Activated CD4-positive, alpha-beta memory T cell treated with anti-CD3 and anti-CD28 coated beads for 36 hours (primary cell): ENCODE results near the gene SAV1. TPM values are rescaled to one million over a fixed set of nuclear protein-coding genes. Genes with fewer than 3 reads are reported as not detected.

Source experiments
- CTCF ChIA-PET: fragments of 350-600 bp; sonication (Branson Sonifier 250); formaldehyde crosslinking; loops from one replicate; lab custom pipeline; 2021; ENCODE audit warnings: antibody characterized with exemption, inconsistent platforms; lab: Charles Lee
- POLR2A ChIA-PET: fragments of 350-600 bp; sonication (Branson Sonifier 250); formaldehyde crosslinking; loops from one replicate; lab custom pipeline; 2021; ENCODE audit warnings: antibody characterized with exemption; lab: Charles Lee
- DNase-seq: peaks from one replicate; pipeline ENCODE4 v3.0.0-alpha.2; 2020
- H3K27ac Mint-ChIP-seq: one replicate; pipeline ENCODE4 v1.8.0; 2021; ENCODE audit warnings: mixed read lengths
- H3K27me3 Mint-ChIP-seq: one replicate; pipeline ENCODE4 v1.8.0; 2021; ENCODE audit warnings: mixed read lengths
- H3K36me3 Mint-ChIP-seq: one replicate; pipeline ENCODE4 v1.8.0; 2021; ENCODE audit warnings: mixed read lengths
- H3K4me1 Mint-ChIP-seq: one replicate; pipeline ENCODE4 v1.8.0; 2021; ENCODE audit warnings: low read depth, mixed read lengths
- H3K4me3 Mint-ChIP-seq: one replicate; pipeline ENCODE4 v1.8.0; 2021; ENCODE audit warnings: mild to moderate bottlenecking, mixed read lengths
- H3K9me3 Mint-ChIP-seq: one replicate; pipeline ENCODE4 v1.8.0; 2021; ENCODE audit warnings: mixed read lengths
- intact Hi-C: fragments of 100-400 bp; cut with micrococcal nuclease; formaldehyde crosslinking; loops from one replicate; pipeline ENCODE4 v1.15.1; 2023
- total RNA-seq, 2 experiments: library from RNA; stranded (reverse); gene quantifications; one replicate each; pipeline ENCODE4 v1.2.3, GENCODE V29; 2021

The SAV1 gene
- total RNA-seq, 2 experiments from 2014 or later: 13.4 to 13.5 TPM

GRCh38 chr14:50622978-50623377 is 45.1 kb downstream of the SAV1 start:
- DNase-seq: no peak
- Mint-ChIP-seq H3K9me3 (no peaks in the 10 kb centered on the region), H3K4me3 (no peak overlapping the region), H3K36me3 (no peaks in the 10 kb centered on the region), H3K4me1 (peaks cover 3% of the 10 kb centered on the region), H3K27me3 (no peaks in the 10 kb centered on the region), H3K27ac (no peak overlapping the region)
- ChIA-PET CTCF (no interaction called here), POLR2A (no interaction called here)
- intact Hi-C loops: no loop called here

GRCh38 chr14:50620341-50620740 is 47.8 kb downstream of the SAV1 start:
- Mint-ChIP-seq H3K27ac (no peak overlapping the region), H3K4me3 (no peak overlapping the region), H3K36me3 (peaks cover 1% of the 10 kb centered on the region), H3K27me3 (no peaks in the 10 kb centered on the region), H3K9me3 (peaks cover 2% of the 10 kb centered on the region), H3K4me1 (peaks cover 3% of the 10 kb centered on the region)
- POLR2A ChIA-PET: no interaction called here
- intact Hi-C loops: no loop called here
- CTCF ChIA-PET: interaction anchor here (0.8 to 3.0 kb wide), 5 partner anchors 13 to 240 kb away, joined by 3 to 46 read pairs (median 5); no protein-coding TSS in a partner anchor
- no peak for DNase-seq

- Mint-ChIP-seq H3K4me1 (peaks cover 3% of the 10 kb centered on the region), H3K4me3 (no peak overlapping the region), H3K36me3 (peaks cover 1% of the 10 kb centered on the region), H3K27ac (no peak overlapping the region), H3K9me3 (peaks cover 2% of the 10 kb centered on the region), H3K27me3 (no peaks in the 10 kb centered on the region)
- ChIA-PET CTCF (interaction anchor here (0.7 to 3.0 kb wide), 11 partner anchors 8 to 241 kb away, joined by 3 to 46 read pairs (median 4); no protein-coding TSS in a partner anchor), POLR2A (no interaction called here)
- DNase-seq: no peak
- intact Hi-C loops: loop anchor here (1.0 to 5.0 kb wide), 3 partner anchors 154 to 243 kb away; no protein-coding TSS in a partner anchor
Observed at GRCh38 chr14:50619569-50620141, 48.5 kb downstream of the SAV1 start.

GRCh38 chr14:50616275-50616674 is 51.8 kb downstream of the SAV1 start:
- intact Hi-C loops: loop anchor here (5.0 kb wide), 1 partner anchor 246 kb away; no protein-coding TSS in a partner anchor

GRCh38 chr14:50615552-50615951 is 52.6 kb downstream of the SAV1 start:
- Mint-ChIP-seq H3K4me3 (no peak overlapping the region), H3K27me3 (peaks cover 1% of the 10 kb centered on the region), H3K36me3 (peaks cover 1% of the 10 kb centered on the region), H3K9me3 (peaks cover 2% of the 10 kb centered on the region), H3K27ac (no peak overlapping the region), H3K4me1 (no peaks in the 10 kb centered on the region)
- CTCF ChIA-PET: interaction anchor here (0.8 to 2.9 kb wide), 3 partner anchors 100 to 245 kb away, joined by 3 to 19 read pairs (median 3); no protein-coding TSS in a partner anchor
- intact Hi-C loops: loop anchor here (5.0 kb wide), 1 partner anchor 247 kb away; no protein-coding TSS in a partner anchor
- no peak for DNase-seq
- POLR2A ChIA-PET: no interaction called here

More at GRCh38 chr14:50616275-50616674, 51.8 kb downstream of the SAV1 start:
- Mint-ChIP-seq H3K9me3 (peaks cover 2% of the 10 kb centered on the region), H3K27ac (no peak overlapping the region), H3K4me1 (no peaks in the 10 kb centered on the region), H3K27me3 (no peaks in the 10 kb centered on the region), H3K36me3 (peaks cover 1% of the 10 kb centered on the region), H3K4me3 (no peak overlapping the region)
- CTCF ChIA-PET: interaction anchor here (0.8 to 2.9 kb wide), 4 partner anchors 99 to 244 kb away, joined by 3 to 19 read pairs (median 3); no protein-coding TSS in a partner anchor
- DNase-seq: no peak
- POLR2A ChIA-PET: no interaction called here

GRCh38 chr14:50615056-50615455 is 53.0 kb downstream of the SAV1 start:
- Mint-ChIP-seq H3K4me3 (no peak overlapping the region), H3K4me1 (no peaks in the 10 kb centered on the region), H3K27me3 (peaks cover 1% of the 10 kb centered on the region), H3K27ac (no peak overlapping the region), H3K9me3 (peaks cover 2% of the 10 kb centered on the region), H3K36me3 (peaks cover 1% of the 10 kb centered on the region)
- CTCF ChIA-PET: interaction anchor here (2.9 kb wide), 1 partner anchor 162 kb away, joined by 19 read pairs; no protein-coding TSS in a partner anchor
- POLR2A ChIA-PET: no interaction called here
- intact Hi-C loops: loop anchor here (5.0 kb wide), 1 partner anchor 247 kb away; no protein-coding TSS in a partner anchor
- DNase-seq: no peak

- POLR2A ChIA-PET: no interaction called here
- no peak for DNase-seq
- no peak overlapping the region for H3K4me3 Mint-ChIP-seq
- peaks cover 2% of the 10 kb centered on the region for H3K27me3 Mint-ChIP-seq
- no peak overlapping the region for H3K27ac Mint-ChIP-seq
- peaks cover 1% of the 10 kb centered on the region for H3K36me3 Mint-ChIP-seq
- intact Hi-C loops: no loop called here
- CTCF ChIA-PET: no interaction called here
- peaks cover 2% of the 10 kb centered on the region for H3K9me3 Mint-ChIP-seq
- H3K4me1 Mint-ChIP-seq: no peaks in the 10 kb centered on the region
Observed at GRCh38 chr14:50612806-50613205, 55.3 kb downstream of the SAV1 start.

- Mint-ChIP-seq H3K36me3 (no peaks in the 10 kb centered on the region), H3K4me3 (no peak overlapping the region), H3K4me1 (peaks cover 7% of the 10 kb centered on the region), H3K9me3 (no peaks in the 10 kb centered on the region), H3K27me3 (peaks cover 4% of the 10 kb centered on the region), H3K27ac (no peak overlapping the region)
- no peak for DNase-seq
- POLR2A ChIA-PET: no interaction called here
- intact Hi-C loops: no loop called here
- CTCF ChIA-PET: interaction anchor here (2.0 kb wide), 1 partner anchor 163 kb away, joined by 5 read pairs; no protein-coding TSS in a partner anchor
Observed at GRCh38 chr14:50610465-50610864, 57.6 kb downstream of the SAV1 start.

GRCh38 chr14:50608302-50608851 is 59.7 kb downstream of the SAV1 start:
- no peaks in the 10 kb centered on the region for H3K36me3 Mint-ChIP-seq
- no peak for DNase-seq
- intact Hi-C loops: loop anchor here (5.0 kb wide), 2 partner anchors 119 to 154 kb away; no protein-coding TSS in a partner anchor
- H3K27me3 Mint-ChIP-seq: peaks cover 4% of the 10 kb centered on the region
- peaks cover 7% of the 10 kb centered on the region for H3K4me1 Mint-ChIP-seq
- H3K27ac Mint-ChIP-seq: no peak overlapping the region
- ChIA-PET POLR2A (no interaction called here), CTCF (interaction anchor here (0.7 to 2.0 kb wide), 4 partner anchors 106 to 167 kb away, joined by 3 to 5 read pairs (median 3); no protein-coding TSS in a partner anchor)
- no peak overlapping the region for H3K4me3 Mint-ChIP-seq
- H3K9me3 Mint-ChIP-seq: no peaks in the 10 kb centered on the region

GRCh38 chr14:50607761-50608160 is 60.3 kb downstream of the SAV1 start:
- Mint-ChIP-seq H3K27me3 (peaks cover 4% of the 10 kb centered on the region), H3K27ac (no peak overlapping the region), H3K36me3 (no peaks in the 10 kb centered on the region), H3K9me3 (no peaks in the 10 kb centered on the region), H3K4me3 (no peak overlapping the region), H3K4me1 (peaks cover 7% of the 10 kb centered on the region)
- intact Hi-C loops: loop anchor here (5.0 kb wide), 2 partner anchors 120 to 155 kb away; no protein-coding TSS in a partner anchor
- DNase-seq: no peak
- CTCF ChIA-PET: interaction anchor here (0.7 to 1.7 kb wide), 8 partner anchors 13 to 267 kb away, joined by 3 to 11 read pairs (median 3); no protein-coding TSS in a partner anchor
- POLR2A ChIA-PET: no interaction called here

- peak; percentile 80 for DNase-seq
- Mint-ChIP-seq H3K27me3 (peaks cover 4% of the 10 kb centered on the region), H3K9me3 (no peaks in the 10 kb centered on the region), H3K27ac (no peak overlapping the region), H3K4me3 (no peak overlapping the region), H3K4me1 (peaks cover 7% of the 10 kb centered on the region), H3K36me3 (no peaks in the 10 kb centered on the region)
- intact Hi-C loops: loop anchor here (5.0 kb wide), 2 partner anchors 120 to 155 kb away; no protein-coding TSS in a partner anchor
- ChIA-PET CTCF (interaction anchor here (0.8 to 1.7 kb wide), 6 partner anchors 14 to 268 kb away, joined by 3 to 11 read pairs (median 4); no protein-coding TSS in a partner anchor), POLR2A (no interaction called here)
Observed at GRCh38 chr14:50607181-50607580, 60.9 kb downstream of the SAV1 start.

GRCh38 chr14:50606468-50606867 is 61.6 kb downstream of the SAV1 start:
- DNase-seq: no peak
- H3K36me3 Mint-ChIP-seq: no peaks in the 10 kb centered on the region
- H3K9me3 Mint-ChIP-seq: no peaks in the 10 kb centered on the region
- H3K4me1 Mint-ChIP-seq: peaks cover 7% of the 10 kb centered on the region
- ChIA-PET POLR2A (no interaction called here), CTCF (interaction anchor here (1.2 to 1.7 kb wide), 4 partner anchors 15 to 254 kb away, joined by 3 to 11 read pairs (median 6); no protein-coding TSS in a partner anchor)
- H3K27ac Mint-ChIP-seq: no peak overlapping the region
- intact Hi-C loops: loop anchor here (5.0 kb wide), 2 partner anchors 121 to 156 kb away; no protein-coding TSS in a partner anchor
- peaks cover 4% of the 10 kb centered on the region for H3K27me3 Mint-ChIP-seq
- no peak overlapping the region for H3K4me3 Mint-ChIP-seq
